ENCODE results near the gene SEMA6A. TPM values are rescaled to one million over a fixed set of nuclear protein-coding genes. Genes with fewer than 3 reads are reported as not detected.

SEMA6A gene, protein sequence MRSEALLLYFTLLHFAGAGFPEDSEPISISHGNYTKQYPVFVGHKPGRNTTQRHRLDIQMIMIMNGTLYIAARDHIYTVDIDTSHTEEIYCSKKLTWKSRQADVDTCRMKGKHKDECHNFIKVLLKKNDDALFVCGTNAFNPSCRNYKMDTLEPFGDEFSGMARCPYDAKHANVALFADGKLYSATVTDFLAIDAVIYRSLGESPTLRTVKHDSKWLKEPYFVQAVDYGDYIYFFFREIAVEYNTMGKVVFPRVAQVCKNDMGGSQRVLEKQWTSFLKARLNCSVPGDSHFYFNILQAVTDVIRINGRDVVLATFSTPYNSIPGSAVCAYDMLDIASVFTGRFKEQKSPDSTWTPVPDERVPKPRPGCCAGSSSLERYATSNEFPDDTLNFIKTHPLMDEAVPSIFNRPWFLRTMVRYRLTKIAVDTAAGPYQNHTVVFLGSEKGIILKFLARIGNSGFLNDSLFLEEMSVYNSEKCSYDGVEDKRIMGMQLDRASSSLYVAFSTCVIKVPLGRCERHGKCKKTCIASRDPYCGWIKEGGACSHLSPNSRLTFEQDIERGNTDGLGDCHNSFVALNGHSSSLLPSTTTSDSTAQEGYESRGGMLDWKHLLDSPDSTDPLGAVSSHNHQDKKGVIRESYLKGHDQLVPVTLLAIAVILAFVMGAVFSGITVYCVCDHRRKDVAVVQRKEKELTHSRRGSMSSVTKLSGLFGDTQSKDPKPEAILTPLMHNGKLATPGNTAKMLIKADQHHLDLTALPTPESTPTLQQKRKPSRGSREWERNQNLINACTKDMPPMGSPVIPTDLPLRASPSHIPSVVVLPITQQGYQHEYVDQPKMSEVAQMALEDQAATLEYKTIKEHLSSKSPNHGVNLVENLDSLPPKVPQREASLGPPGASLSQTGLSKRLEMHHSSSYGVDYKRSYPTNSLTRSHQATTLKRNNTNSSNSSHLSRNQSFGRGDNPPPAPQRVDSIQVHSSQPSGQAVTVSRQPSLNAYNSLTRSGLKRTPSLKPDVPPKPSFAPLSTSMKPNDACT
- 100 to 1,000 TPM in 3 of 4 donors, 10 to 100 TPM in 1; 76.7 to 231 (median 117) TPM for total RNA-seq

DNA sequence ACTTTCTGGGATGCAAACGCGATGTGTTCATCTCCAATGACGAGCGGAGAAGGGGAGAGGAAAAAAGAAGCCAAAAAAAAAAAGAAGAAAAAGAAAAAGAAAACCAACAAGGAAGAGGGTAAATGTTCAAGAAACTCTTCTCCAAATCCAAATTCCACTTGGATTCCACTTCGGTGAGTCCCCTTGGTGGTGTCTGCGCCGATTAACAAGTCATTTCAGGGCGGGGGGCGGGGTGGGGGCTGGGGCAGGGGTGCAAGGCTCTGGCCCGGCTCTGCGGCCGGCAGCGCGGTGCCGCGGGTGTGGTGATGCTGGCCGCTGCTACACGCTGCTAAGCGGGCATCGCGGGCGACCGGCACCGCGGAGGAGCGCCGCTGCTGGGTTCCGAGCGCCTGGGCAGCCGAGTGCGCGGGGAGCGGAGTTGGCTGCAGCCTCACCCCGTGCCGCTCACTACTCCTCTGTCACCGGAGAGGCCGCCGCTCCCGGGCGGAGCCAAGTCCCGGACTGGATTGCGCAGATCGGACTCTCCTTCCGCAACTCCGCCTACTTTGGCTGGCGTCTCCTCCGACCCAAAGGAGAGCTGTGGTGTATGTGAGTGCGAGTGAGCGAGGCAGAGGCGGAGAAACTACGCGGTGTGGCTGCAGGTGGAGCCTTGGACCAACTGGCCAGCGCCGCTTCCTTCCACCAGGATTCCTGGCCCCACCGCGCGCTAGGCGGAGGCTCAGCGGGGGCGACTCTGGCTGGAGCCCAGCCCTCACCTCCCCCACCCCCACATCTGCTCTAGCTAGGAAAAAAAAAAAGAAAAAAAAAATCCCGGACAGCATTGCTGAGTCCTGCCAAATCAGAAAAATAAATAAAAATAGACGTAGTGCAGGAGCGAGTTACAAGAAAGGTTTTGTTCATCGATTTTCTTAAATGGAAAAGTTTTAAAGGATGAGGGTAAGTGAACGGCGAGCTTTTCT lies at the start of gene SEMA6A:
SEMA6A (minus strand) TSS at position 457 of the 959 bp plus-strand sequence. CDS start 69,879 bp downstream, outside the sequence.
- peak; percentile 96 for DNase-seq
- 0 to 2% methylated on average over 11 to 66 of the region's 66 CpGs for WGBS, 2 donors (ENCODE audit: low coverage in 1 of 2)
- H3K4me1 ChIP-seq = peaks cover 0 to 28% (median 10%) of the 10 kb centered on the region in 4 donors
- no peaks in the 10 kb centered on the region for H3K9me3 ChIP-seq
- H3K36me3 ChIP-seq = no peaks in the 10 kb centered on the region
- peak within 1 kb of the TSS; percentile 66 to 90 (median 74) for H3K4me3 ChIP-seq
- in situ Hi-C loops (cut with MboI; ENCODE audit: low pct_ligation_motif_present in 1 of 4, low pct_unique_long_range_greater_than_20kb in 1 of 4, low sequenced_read_pairs in 3 of 4) = loop anchor here (25.0 kb wide), 3 partner anchors 363 to 488 kb away; no protein-coding TSS in a partner anchor
- peaks cover 14% of the 10 kb centered on the region for H3K27me3 ChIP-seq
- TF ChIP-seq, protein P1, sequence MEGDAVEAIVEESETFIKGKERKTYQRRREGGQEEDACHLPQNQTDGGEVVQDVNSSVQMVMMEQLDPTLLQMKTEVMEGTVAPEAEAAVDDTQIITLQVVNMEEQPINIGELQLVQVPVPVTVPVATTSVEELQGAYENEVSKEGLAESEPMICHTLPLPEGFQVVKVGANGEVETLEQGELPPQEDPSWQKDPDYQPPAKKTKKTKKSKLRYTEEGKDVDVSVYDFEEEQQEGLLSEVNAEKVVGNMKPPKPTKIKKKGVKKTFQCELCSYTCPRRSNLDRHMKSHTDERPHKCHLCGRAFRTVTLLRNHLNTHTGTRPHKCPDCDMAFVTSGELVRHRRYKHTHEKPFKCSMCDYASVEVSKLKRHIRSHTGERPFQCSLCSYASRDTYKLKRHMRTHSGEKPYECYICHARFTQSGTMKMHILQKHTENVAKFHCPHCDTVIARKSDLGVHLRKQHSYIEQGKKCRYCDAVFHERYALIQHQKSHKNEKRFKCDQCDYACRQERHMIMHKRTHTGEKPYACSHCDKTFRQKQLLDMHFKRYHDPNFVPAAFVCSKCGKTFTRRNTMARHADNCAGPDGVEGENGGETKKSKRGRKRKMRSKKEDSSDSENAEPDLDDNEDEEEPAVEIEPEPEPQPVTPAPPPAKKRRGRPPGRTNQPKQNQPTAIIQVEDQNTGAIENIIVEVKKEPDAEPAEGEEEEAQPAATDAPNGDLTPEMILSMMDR (IDR thresholded peaks at IDR 0.05) = peak in 3 of 5 experiments; percentile 6 to 48 (median 45)
- no peak for TF ChIP-seq EP300 (IDR thresholded peaks at IDR 0.05; ENCODE audit: low read depth)
- TF ChIP-seq POLR2AphosphoS5 (IDR thresholded peaks at IDR 0.05) = peak; percentile 89 to 98 (median 95)
- peak; percentile 85 for TF ChIP-seq POLR2A (IDR thresholded peaks at IDR 0.05)
- intact Hi-C loops (cut with DNase I; ENCODE audit: low total_unique reads) = loop anchor here (10.0 kb wide), 1 partner anchor 830 kb away; no protein-coding TSS in a partner anchor
- peak within 1 kb of the TSS; percentile 81 to 91 (median 88) for H3K27ac ChIP-seq

DNA sequence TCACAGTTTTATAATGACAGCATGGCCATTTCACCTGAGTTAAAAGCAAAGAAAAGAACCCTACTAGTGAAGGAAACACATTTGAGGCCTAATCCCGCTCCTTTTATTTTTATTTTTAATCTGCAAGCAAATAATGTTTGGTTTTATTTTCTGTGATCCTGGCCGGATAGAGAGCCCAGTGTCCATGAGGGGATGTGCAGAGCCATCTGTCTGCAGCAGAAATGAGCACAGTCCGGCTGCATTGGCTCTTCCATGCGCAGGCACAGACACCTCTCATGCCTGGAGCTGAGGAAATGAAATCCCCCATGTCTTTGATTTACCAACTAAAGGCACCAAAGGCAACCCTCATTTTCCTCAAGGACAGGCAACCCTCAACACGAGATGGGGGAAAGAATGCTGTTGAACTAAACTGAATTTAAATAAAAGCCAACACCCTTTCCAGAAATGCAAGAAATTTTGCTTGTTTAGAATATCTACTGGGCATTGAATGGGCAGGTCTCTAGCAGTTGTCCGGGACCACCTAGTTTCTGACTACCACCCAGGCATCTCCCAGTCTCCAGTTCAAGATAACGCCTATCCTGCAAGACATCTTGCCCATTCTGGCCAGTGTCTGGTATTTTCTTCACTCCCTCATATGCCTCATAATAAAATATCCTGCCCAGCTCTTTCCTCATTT lies 47.9 kb upstream of the SEMA6A start:
- no peaks in the 10 kb centered on the region for H3K36me3 ChIP-seq
- H3K9me3 ChIP-seq = no peaks in the 10 kb centered on the region
- no peak overlapping the region for H3K4me3 ChIP-seq
- intact Hi-C loops (cut with DNase I; ENCODE audit: low total_unique reads) (no loop called here), in situ Hi-C loops (cut with MboI; ENCODE audit: low pct_ligation_motif_present in 1 of 4, low pct_unique_long_range_greater_than_20kb in 1 of 4, low sequenced_read_pairs in 3 of 4) (no loop called here)
- no peak for DNase-seq
- H3K27me3 ChIP-seq = no peaks in the 10 kb centered on the region
- WGBS, 2 donors (ENCODE audit: low coverage in 1 of 2) = 69 to 85% methylated on average over 4 to 7 of the region's 7 CpGs
- no peaks in the 10 kb centered on the region for H3K4me1 ChIP-seq
- no peak overlapping the region for H3K27ac ChIP-seq
- TF ChIP-seq POLR2AphosphoS5 (IDR thresholded peaks at IDR 0.05) = no peak
- TF ChIP-seq EP300 (IDR thresholded peaks at IDR 0.05; ENCODE audit: low read depth) = no peak
- TF ChIP-seq, protein P1 (IDR thresholded peaks at IDR 0.05) = no peak
- no peak for TF ChIP-seq POLR2A (IDR thresholded peaks at IDR 0.05)

DNA sequence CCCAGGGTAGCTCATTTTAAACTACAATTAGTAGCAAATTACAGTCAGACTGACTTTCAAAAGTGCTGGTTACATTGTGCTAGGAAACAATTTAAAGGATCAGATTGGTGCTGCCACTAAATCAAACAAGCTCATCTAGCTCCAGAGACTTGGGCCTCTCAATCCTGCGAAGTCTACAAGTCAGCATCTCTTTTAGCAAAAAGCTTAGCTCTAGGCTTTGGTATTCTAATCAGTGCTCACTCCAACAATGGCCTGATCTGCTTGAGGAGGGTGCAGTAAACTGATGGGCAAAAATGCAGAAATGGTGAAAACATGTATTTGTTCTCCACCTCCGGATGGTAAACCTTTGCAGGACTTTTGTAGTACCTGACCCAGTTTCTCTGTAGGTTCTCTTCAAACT lies 47.0 kb upstream of the SEMA6A start:
- Histone ChIP-seq H3K9me3 (no peaks in the 10 kb centered on the region), H3K4me1 (no peaks in the 10 kb centered on the region), H3K36me3 (no peaks in the 10 kb centered on the region), H3K27me3 (no peaks in the 10 kb centered on the region), H3K4me3 (no peak overlapping the region), H3K27ac (no peak overlapping the region)
- intact Hi-C loops (cut with DNase I; ENCODE audit: low total_unique reads) = no loop called here
- no peak for DNase-seq
- in situ Hi-C loops (cut with MboI; ENCODE audit: low pct_ligation_motif_present in 1 of 4, low pct_unique_long_range_greater_than_20kb in 1 of 4, low sequenced_read_pairs in 3 of 4) = no loop called here
- 84% methylated on average over 2 of the region's 2 CpGs; no CpG with 5 or more reads in 1 of the 2 donors for WGBS, 2 donors (ENCODE audit: low coverage in 1 of 2)
- TF ChIP-seq, protein P1 (IDR thresholded peaks at IDR 0.05) = no peak
- no peak for TF ChIP-seq POLR2AphosphoS5 (IDR thresholded peaks at IDR 0.05)
- TF ChIP-seq EP300 (IDR thresholded peaks at IDR 0.05; ENCODE audit: low read depth) = no peak
- TF ChIP-seq POLR2A (IDR thresholded peaks at IDR 0.05) = no peak

Measured in transverse colon (tissue), 4 donors.